DMS 273 (cell line): ENCODE results near the gene ACO2.

Experiments
- DNase-seq: peaks from one replicate; lab custom pipeline; 2025; ENCODE audit not compliant: unreplicated experiment; lab: John Stamatoyannopoulos, UW

ACO2 gene

GRCh38 chr22:41488076-41488475, 19.2 kb downstream of the ACO2 start:
- DNase-seq, result no peak

GRCh38 chr22:41488596-41489385, 19.9 kb downstream of the ACO2 start:
- DNase-seq, result no peak

GRCh38 chr22:41491374-41492100, 22.6 kb downstream of the ACO2 start:
- DNase-seq, result no peak

- DNase-seq, result no peak
These were observed 29.5 kb downstream of the ACO2 start for GRCh38 chr22:41498303-41498835.

- no peak for DNase-seq
These were observed 30.8 kb downstream of the ACO2 start for GRCh38 chr22:41499624-41500280.

- no peak for DNase-seq
These were observed 31.4 kb downstream of the ACO2 start for GRCh38 chr22:41500303-41500702.

- peak; percentile 54 for DNase-seq
These were observed 32.3 kb downstream of the ACO2 start for GRCh38 chr22:41501209-41501608.

- no peak for DNase-seq
These were observed 35.5 kb downstream of the ACO2 start for GRCh38 chr22:41504397-41504796.

GRCh38 chr22:41504816-41505215, 35.9 kb downstream of the ACO2 start:
- no peak for DNase-seq

GRCh38 chr22:41505511-41506220, 36.7 kb downstream of the ACO2 start:
- DNase-seq, result no peak

- DNase-seq, result no peak
These were observed 38.6 kb downstream of the ACO2 start for GRCh38 chr22:41507330-41508063.

- DNase-seq, result no peak
These were observed 39.9 kb downstream of the ACO2 start for GRCh38 chr22:41508770-41509170.

GRCh38 chr22:41511521-41511968, 42.6 kb downstream of the ACO2 start:
- DNase-seq, result no peak

- DNase-seq, result peak; percentile 82
These were observed 43.7 kb downstream of the ACO2 start for GRCh38 chr22:41512421-41513194.

- no peak for DNase-seq
These were observed 44.5 kb downstream of the ACO2 start for GRCh38 chr22:41513391-41513790.

GRCh38 chr22:41516462-41516861, 47.5 kb downstream of the ACO2 start:
- no peak for DNase-seq

- DNase-seq, result peak; percentile 77
These were observed 48.5 kb downstream of the ACO2 start for GRCh38 chr22:41517172-41518047.

GRCh38 chr22:41518048-41518347, 49.1 kb downstream of the ACO2 start:
- DNase-seq, result no peak

GRCh38 chr22:41521126-41521525, 52.2 kb downstream of the ACO2 start:
- peak; percentile 78 for DNase-seq
